HepG2 (cell line): ENCODE data around the gene ICAM3. TPM values are rescaled to one million over a fixed set of nuclear protein-coding genes. Genes with fewer than 3 reads are reported as not detected.
A peak's percentile ranks its signal among the peaks of the same experiment; 100 is the strongest.

Experiments
- CAMTA2 ChIP-seq: sonication (generic); formaldehyde crosslinking; IDR thresholded peaks from 2 replicates; pipeline ENCODE4 v1.4.0; 2020; ENCODE audit warnings: mild to moderate bottlenecking, missing genetic modification reagents, borderline replicate concordance
- DNMT1 ChIP-seq: sonication (generic); formaldehyde crosslinking; IDR thresholded peaks from 2 replicates; pipeline ENCODE4 v1.5.1; 2020; ENCODE audit warnings: mild to moderate bottlenecking, missing genetic modification reagents
- EHMT2 ChIP-seq: fragments of 200-600 bp; sonication (generic); IDR thresholded peaks from 2 replicates; pipeline ENCODE4 v1.7.0; 2017; ENCODE audit warnings: antibody characterized with exemption, low read depth, low read length, borderline replicate concordance
- ETV5 ChIP-seq: IDR thresholded peaks from 2 replicates; pipeline ENCODE4 v1.6.1; 2018; ENCODE audit warnings: missing biosample characterization, missing genetic modification reagents, inconsistent platforms, borderline replicate concordance
- FOXK1 ChIP-seq: sonication (generic); formaldehyde crosslinking; IDR thresholded peaks from 2 replicates; pipeline ENCODE4 v1.4.0; 2020; ENCODE audit warnings: low read depth, missing genetic modification reagents, borderline replicate concordance
- GLI4 ChIP-seq: sonication (generic); formaldehyde crosslinking; IDR thresholded peaks from 2 replicates; pipeline ENCODE4 v1.5.1; 2020; ENCODE audit warnings: missing genetic modification reagents, mild to moderate bottlenecking, moderate library complexity, borderline replicate concordance
- HDAC1 ChIP-seq: sonication (generic); formaldehyde crosslinking; IDR thresholded peaks from 2 replicates; pipeline ENCODE4 v1.5.1; 2020; ENCODE audit warnings: mild to moderate bottlenecking, missing genetic modification reagents
- KAT8 ChIP-seq: IDR thresholded peaks from 2 replicates; pipeline ENCODE4 v1.6.1; 2016; ENCODE audit warnings: missing genetic modification reagents, missing compliant biosample characterization
- NCOA1 ChIP-seq: sonication (generic); formaldehyde crosslinking; IDR thresholded peaks from 2 replicates; pipeline ENCODE4 v1.9.0; 2021; ENCODE audit warnings: missing genetic modification reagents
- POGZ ChIP-seq: sonication (generic); formaldehyde crosslinking; IDR thresholded peaks from 2 replicates; pipeline ENCODE4 v1.4.0; 2020; ENCODE audit warnings: mild to moderate bottlenecking, missing genetic modification reagents
- TMF1 ChIP-seq: sonication (generic); formaldehyde crosslinking; IDR thresholded peaks from 2 replicates; pipeline ENCODE4 v1.8.1; 2022; ENCODE audit warnings: low read depth, missing genetic modification reagents
- ZNF547 ChIP-seq: sonication (generic); formaldehyde crosslinking; IDR thresholded peaks from 2 replicates; pipeline ENCODE4 v1.5.1; 2020; ENCODE audit warnings: mild to moderate bottlenecking, missing genetic modification reagents
- polyA plus RNA-seq, 8 experiments: library from polyadenylated mRNA; depleted of rRNA in 3 of 8; stranded (reverse) in 7 of 8; unstranded in 1 of 8; fragments of >200 nt; fragmentation: Illumina TruSeq in 4 of 8; extraction: Trizol in 4 of 8; gene quantifications; 2 replicates each; pipeline versions ENCODE4 v1.2.1 to v1.2.3, GENCODE V29; 2011 to 2016; ENCODE audit warnings: low read depth in 4 of 8, missing spikeins in 1 of 8, mixed read lengths in 1 of 8; ENCODE audit not compliant: insufficient read depth in 1 of 8
- total RNA-seq, 5 experiments: library from RNA; depleted of rRNA; stranded (reverse); fragments of >200 nt; fragmentation: Illumina TruSeq; extraction: Trizol; gene quantifications; 2 replicates each; pipeline ENCODE4 v1.2.3, GENCODE V29; 2016; ENCODE audit warnings: low read depth in 1 of 5
- TF ChIP-seq, protein P1 (sequence below): sonication (generic); formaldehyde crosslinking; IDR thresholded peaks from 2 replicates; pipeline ENCODE4 v1.4.0; 2020; ENCODE audit warnings: mild to moderate bottlenecking, missing genetic modification reagents
- TF ChIP-seq, protein P2 (sequence below): sonication (generic); formaldehyde crosslinking; IDR thresholded peaks from 2 replicates; pipeline ENCODE4 v1.4.0; 2020; ENCODE audit warnings: mild to moderate bottlenecking, missing genetic modification reagents
- TF ChIP-seq, protein P3 (sequence below): sonication (generic); formaldehyde crosslinking; IDR thresholded peaks from 2 replicates; pipeline ENCODE4 v1.4.0; 2020; ENCODE audit warnings: mild to moderate bottlenecking, missing genetic modification reagents
- TF ChIP-seq, protein P4 (sequence below): sonication (generic); formaldehyde crosslinking; IDR thresholded peaks from 2 replicates; pipeline ENCODE4 v1.8.0; 2022; ENCODE audit warnings: mild to moderate bottlenecking, missing genetic modification reagents

Gene ICAM3
- total and polyA plus RNA-seq, 2 of the 13 experiments (the other 11 are each of a cell fraction or from before 2014, with no cell fraction given) = 14.1 to 21.0 TPM

DNA sequence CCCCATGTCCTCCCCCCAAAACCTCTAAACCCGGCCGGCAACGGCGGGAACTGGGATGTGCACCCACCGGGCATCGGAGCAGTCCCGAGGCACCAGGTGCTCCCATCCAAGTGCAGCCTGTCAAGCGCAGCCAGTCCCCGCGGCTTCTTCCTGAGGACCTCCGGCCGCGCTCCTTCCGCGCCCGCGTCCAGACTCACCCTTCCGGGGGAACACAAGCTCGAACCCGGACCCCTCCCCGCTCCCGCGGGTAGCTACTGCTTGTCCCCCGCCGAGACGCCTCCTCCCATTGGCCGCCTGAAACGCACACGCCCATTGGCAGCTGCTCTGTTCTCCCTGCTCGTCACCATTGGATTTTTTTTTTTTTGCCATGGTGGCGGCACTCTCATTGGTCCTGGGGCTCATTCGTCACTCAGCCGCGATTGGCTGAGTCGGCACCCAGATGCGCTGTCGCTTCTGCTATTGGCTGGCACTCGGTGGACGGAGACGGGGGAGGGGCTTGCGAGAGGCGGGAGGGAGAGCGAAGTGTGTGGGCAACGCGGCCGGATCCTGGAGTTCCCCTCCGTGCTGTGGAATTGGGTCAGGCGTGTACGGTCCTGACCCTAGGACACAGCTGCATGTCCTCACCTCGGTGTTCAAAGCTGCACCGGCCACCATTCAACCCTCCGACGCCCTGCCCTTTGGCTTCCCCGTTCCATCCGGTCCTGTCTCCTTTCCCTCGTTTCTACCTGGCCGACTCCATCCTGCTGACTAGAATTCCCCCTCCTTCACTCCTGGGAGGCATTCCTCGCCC, 41.1 kb upstream of the ICAM3 start, which contains the start of gene TYK2 (continued):
- TF ChIP-seq, protein P1, sequence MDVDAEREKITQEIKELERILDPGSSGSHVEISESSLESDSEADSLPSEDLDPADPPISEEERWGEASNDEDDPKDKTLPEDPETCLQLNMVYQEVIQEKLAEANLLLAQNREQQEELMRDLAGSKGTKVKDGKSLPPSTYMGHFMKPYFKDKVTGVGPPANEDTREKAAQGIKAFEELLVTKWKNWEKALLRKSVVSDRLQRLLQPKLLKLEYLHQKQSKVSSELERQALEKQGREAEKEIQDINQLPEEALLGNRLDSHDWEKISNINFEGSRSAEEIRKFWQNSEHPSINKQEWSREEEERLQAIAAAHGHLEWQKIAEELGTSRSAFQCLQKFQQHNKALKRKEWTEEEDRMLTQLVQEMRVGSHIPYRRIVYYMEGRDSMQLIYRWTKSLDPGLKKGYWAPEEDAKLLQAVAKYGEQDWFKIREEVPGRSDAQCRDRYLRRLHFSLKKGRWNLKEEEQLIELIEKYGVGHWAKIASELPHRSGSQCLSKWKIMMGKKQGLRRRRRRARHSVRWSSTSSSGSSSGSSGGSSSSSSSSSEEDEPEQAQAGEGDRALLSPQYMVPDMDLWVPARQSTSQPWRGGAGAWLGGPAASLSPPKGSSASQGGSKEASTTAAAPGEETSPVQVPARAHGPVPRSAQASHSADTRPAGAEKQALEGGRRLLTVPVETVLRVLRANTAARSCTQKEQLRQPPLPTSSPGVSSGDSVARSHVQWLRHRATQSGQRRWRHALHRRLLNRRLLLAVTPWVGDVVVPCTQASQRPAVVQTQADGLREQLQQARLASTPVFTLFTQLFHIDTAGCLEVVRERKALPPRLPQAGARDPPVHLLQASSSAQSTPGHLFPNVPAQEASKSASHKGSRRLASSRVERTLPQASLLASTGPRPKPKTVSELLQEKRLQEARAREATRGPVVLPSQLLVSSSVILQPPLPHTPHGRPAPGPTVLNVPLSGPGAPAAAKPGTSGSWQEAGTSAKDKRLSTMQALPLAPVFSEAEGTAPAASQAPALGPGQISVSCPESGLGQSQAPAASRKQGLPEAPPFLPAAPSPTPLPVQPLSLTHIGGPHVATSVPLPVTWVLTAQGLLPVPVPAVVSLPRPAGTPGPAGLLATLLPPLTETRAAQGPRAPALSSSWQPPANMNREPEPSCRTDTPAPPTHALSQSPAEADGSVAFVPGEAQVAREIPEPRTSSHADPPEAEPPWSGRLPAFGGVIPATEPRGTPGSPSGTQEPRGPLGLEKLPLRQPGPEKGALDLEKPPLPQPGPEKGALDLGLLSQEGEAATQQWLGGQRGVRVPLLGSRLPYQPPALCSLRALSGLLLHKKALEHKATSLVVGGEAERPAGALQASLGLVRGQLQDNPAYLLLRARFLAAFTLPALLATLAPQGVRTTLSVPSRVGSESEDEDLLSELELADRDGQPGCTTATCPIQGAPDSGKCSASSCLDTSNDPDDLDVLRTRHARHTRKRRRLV (CRISPR knock-in tag) = no peak
- TF ChIP-seq ZNF547 (CRISPR knock-in tag) (peak; percentile 64; the same call in 1 of the 2 replicates), HDAC1 (CRISPR knock-in tag) (peak; percentile 80), EHMT2 (no peak), NCOA1 (CRISPR knock-in tag) (no peak; the same call in 1 of the 2 replicates), FOXK1 (CRISPR knock-in tag) (peak; percentile 45; the same call in 1 of the 2 replicates), TMF1 (no peak), GLI4 (CRISPR knock-in tag) (no peak), DNMT1 (CRISPR knock-in tag) (peak; percentile 64; the same call in 1 of the 2 replicates), KAT8 (CRISPR knock-in tag) (peak; percentile 98), POGZ (CRISPR knock-in tag) (no peak; the same call in 1 of the 2 replicates), ETV5 (CRISPR knock-in tag) (peak; percentile 80; the same call in 1 of the 2 replicates), CAMTA2 (CRISPR knock-in tag) (no peak)
- TF ChIP-seq, protein P2, sequence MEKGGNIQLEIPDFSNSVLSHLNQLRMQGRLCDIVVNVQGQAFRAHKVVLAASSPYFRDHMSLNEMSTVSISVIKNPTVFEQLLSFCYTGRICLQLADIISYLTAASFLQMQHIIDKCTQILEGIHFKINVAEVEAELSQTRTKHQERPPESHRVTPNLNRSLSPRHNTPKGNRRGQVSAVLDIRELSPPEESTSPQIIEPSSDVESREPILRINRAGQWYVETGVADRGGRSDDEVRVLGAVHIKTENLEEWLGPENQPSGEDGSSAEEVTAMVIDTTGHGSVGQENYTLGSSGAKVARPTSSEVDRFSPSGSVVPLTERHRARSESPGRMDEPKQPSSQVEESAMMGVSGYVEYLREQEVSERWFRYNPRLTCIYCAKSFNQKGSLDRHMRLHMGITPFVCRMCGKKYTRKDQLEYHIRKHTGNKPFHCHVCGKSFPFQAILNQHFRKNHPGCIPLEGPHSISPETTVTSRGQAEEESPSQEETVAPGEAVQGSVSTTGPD (CRISPR knock-in tag) = no peak; the same call in 1 of the 2 replicates
- TF ChIP-seq, protein P3, sequence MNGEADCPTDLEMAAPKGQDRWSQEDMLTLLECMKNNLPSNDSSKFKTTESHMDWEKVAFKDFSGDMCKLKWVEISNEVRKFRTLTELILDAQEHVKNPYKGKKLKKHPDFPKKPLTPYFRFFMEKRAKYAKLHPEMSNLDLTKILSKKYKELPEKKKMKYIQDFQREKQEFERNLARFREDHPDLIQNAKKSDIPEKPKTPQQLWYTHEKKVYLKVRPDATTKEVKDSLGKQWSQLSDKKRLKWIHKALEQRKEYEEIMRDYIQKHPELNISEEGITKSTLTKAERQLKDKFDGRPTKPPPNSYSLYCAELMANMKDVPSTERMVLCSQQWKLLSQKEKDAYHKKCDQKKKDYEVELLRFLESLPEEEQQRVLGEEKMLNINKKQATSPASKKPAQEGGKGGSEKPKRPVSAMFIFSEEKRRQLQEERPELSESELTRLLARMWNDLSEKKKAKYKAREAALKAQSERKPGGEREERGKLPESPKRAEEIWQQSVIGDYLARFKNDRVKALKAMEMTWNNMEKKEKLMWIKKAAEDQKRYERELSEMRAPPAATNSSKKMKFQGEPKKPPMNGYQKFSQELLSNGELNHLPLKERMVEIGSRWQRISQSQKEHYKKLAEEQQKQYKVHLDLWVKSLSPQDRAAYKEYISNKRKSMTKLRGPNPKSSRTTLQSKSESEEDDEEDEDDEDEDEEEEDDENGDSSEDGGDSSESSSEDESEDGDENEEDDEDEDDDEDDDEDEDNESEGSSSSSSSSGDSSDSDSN (CRISPR knock-in tag) = peak; percentile 82
- TF ChIP-seq, protein P4, sequence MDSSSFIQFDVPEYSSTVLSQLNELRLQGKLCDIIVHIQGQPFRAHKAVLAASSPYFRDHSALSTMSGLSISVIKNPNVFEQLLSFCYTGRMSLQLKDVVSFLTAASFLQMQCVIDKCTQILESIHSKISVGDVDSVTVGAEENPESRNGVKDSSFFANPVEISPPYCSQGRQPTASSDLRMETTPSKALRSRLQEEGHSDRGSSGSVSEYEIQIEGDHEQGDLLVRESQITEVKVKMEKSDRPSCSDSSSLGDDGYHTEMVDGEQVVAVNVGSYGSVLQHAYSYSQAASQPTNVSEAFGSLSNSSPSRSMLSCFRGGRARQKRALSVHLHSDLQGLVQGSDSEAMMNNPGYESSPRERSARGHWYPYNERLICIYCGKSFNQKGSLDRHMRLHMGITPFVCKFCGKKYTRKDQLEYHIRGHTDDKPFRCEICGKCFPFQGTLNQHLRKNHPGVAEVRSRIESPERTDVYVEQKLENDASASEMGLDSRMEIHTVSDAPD (CRISPR knock-in tag) = peak; percentile 27; the same call in 1 of the 2 replicates
